Right ventricle myocardium superior (tissue), 1 donor: Measurements from ENCODE around the gene C1orf232. TPM values are rescaled to one million over a fixed set of nuclear protein-coding genes. Genes with fewer than 3 reads are reported as not detected.
A peak's percentile ranks its signal among the peaks of the same experiment; 100 is the strongest.

Experiments
- ATAC-seq: fragments of 200-7000 bp; cut with Tn5 transposase; one replicate; pipeline ENCODE4 v1.9.1; 2020; ENCODE audit warnings: mild to moderate bottlenecking; ENCODE audit not compliant: poor library complexity
- DNase-seq: peaks from one replicate; pipeline ENCODE4 v3.0.0-alpha.2; 2020
- intact Hi-C: fragments of 100-400 bp; cut with DNase I; formaldehyde crosslinking; loops from one replicate; pipeline ENCODE4 v1.11.2; 2022
- total RNA-seq: library from RNA; stranded (reverse); fragmentation: NEBNext Ultra II Directional; extraction: Animal tissue kit (Norgen Biotek cat#: 25700); gene quantifications from one replicate; pipeline ENCODE4 v1.2.1, GENCODE V29; 2021
- donor health status: DM: no; HTN: yes; CAD: no; lungs with severe emphysema.

Gene C1orf232
- total RNA-seq, 1 donor from 2014 or later: not detected

DNA sequence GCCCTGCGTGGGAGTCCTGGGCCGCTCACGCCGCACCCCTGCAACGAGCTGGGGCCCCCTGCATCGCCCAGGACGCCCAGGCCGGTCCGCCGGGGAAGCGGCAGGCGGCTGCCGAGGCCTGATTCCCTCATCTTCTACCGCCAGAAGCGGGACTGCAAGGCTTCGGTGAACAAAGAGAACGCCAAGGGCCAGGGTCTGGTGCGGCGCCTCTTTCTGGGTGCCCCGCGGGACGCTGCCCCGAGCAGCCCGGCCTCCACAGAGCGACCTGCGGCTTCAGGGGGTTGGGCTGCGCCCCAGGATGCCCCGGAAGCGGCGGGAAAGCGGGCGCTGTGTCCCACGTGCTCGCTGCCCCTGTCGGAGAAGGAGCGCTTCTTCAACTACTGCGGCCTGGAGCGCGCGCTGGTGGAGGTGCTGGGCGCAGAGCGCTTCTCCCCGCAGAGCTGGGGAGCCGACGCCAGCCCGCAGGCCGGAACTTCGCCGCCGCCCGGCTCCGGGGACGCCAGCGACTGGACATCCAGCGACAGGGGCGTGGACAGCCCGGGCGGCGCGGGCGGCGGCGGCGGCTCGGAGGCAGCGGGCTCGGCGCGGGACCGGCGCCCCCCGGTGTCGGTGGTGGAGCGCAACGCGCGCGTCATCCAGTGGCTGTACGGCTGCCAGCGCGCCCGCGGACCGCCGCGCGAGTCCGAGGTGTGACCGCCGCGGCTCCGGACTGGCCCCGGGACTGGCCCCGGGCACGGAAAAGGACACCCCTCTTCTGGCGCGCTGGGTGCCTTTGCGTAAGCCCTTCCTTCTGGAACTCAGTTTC is 7.1 kb downstream of the C1orf232 start:
- DNase-seq: peak; percentile 82
- peak; percentile 74 for ATAC-seq
- intact Hi-C loops: loop anchor here (5.0 kb wide), 1 partner anchor 124 kb away; no protein-coding TSS in a partner anchor

DNA sequence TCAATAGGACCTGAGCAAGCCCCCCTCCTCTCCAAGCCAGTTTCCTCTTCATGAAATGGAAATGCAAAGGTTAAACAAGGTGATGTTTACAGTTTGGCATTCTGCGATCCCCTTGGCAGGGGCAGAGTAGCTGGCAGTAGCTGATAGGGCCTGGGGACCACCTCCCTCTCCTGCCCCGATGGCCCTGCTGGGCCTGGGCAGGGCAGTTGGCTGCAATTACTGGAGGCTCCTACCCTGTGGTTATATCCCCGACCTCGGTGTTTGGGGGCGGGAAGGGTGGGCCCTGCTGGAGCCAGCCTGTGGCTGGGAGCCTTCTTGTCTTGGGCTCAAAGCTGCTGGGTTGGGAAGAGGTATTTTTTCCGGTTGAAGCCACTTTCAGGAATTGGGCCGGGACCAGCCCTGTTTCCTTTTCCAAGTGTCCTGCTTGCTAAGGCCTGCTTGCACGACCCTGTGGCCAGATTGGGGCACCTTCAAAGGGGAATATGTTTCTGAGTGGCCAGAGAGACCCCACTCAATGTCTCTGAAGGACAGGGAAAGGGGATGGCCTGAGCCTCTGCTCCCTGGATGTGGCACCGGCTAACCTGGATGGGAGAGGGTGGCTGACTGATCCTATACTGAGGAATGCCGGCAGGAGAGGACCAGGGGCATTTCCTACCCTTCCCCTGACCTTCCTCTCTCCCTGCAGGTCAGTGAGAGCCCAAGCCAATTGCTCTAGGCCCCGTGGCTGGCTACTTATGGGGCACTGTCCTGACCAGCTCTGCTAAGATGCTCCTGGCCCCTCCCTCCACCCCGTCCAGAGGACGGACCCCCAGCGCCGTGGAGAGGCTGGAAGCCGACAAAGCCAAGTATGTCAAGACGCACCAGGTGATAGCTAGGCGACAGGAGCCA is 8.0 kb downstream of the C1orf232 start:
- ATAC-seq: peak; percentile 6
- DNase-seq: no peak
- intact Hi-C loops: loop anchor here (5.0 kb wide), 1 partner anchor 123 kb away; no protein-coding TSS in a partner anchor

DNA sequence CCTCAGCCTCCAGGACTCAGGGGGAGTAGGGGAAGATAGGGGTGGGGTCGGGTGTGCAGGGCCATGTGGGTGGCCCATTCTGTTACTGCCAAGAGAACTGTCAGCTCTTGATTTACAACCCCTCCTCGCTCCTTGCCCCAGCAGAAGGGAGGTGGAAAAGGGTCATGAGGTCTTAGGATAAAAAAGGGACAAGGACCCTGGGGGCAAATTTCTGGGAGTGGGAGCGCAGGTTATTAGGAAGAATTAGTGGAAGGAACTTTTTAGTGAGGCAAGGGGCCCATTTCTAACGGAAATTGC is 9.1 kb downstream of the C1orf232 start:
- ATAC-seq: no peak

DNA sequence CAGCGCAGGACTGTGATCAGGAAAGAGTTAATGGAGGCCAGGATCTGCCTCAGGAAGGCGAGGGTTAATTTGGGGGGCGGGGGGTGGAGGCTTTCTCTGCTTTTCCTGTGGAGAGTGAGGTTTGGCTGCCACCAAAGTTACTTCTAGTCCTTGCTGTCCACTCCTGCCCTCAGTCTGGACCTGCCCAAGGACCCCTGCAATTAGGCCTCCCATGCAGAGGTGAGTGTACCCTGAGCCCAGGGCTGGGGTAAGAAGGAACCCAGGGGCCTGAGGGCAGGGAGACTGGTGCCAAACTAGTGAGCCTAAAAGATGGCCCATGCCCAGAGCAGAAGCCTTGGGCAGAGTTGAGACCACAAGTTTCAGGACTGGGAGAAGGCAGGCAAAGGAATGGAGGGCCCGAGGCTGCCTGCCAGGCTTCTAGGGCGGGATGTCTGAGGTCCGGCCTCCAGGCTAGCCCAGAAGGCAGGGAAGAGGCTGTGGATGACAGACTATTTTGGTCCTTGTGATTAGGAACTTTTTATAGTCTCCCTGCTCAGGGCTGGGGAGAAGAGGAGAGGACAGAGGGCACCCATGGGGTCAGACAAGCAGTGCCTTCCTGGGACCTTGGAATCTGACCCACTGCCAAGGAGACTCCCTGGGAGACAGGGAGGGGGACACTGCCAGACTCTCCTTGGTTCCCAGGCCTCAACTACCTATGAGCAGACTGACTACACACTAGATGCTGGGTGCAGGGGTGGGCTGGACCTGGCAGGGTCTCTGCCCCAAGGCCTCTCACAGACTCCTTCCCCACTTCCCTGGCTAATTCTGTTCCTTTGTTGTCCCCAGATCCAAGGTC is 9.6 kb downstream of the C1orf232 start, which contains the start of gene FAM110D:
TSS of gene FAM110D (plus strand) at position 172 of the 835 bp plus-strand sequence. CDS start 2,213 bp downstream, outside the sequence.
- no peak for DNase-seq
- peak; percentile 71 for ATAC-seq
- intact Hi-C loops: loop anchor here (5.0 kb wide), 1 partner anchor 47 kb away; the partner anchor contains the start of gene PDIK1L

More for the DNA sequence above, 9.1 kb downstream of the C1orf232 start:
- DNase-seq: no peak
- intact Hi-C loops: loop anchor here (5.0 kb wide), 2 partner anchors 47 to 122 kb away; partner anchors contain the start of gene PDIK1L

DNA sequence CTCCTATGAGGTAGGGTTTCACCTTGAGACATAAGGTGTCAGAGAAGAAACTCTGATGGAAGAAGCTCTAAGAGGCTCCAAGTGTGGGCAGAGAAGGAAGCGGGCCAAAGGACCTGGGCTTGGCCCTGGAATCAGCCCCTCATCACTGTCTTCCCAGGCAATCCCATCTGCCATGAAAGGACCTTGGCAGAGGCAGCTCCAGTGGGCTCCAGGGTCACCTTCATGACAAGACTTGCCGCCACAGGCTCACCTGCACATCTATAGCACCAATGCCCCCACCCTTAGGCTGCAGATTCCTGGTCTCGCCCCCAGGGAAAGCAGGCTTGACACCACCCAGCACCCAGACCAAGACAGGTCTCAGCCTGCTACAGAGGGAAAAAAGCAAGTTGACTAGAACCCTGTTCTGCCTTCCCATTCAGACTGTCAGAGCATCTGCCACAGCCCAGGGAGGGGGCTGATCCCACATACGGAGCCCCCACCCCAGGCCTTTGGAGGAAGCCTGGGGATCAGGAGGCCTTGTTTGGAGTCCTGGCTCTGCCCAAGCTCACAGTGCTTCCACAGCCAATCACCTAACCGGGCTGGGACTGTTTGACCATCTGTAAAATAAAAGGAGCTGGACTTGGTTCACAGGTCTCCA is 10.4 kb downstream of the C1orf232 start:
- ATAC-seq: no peak

DNA sequence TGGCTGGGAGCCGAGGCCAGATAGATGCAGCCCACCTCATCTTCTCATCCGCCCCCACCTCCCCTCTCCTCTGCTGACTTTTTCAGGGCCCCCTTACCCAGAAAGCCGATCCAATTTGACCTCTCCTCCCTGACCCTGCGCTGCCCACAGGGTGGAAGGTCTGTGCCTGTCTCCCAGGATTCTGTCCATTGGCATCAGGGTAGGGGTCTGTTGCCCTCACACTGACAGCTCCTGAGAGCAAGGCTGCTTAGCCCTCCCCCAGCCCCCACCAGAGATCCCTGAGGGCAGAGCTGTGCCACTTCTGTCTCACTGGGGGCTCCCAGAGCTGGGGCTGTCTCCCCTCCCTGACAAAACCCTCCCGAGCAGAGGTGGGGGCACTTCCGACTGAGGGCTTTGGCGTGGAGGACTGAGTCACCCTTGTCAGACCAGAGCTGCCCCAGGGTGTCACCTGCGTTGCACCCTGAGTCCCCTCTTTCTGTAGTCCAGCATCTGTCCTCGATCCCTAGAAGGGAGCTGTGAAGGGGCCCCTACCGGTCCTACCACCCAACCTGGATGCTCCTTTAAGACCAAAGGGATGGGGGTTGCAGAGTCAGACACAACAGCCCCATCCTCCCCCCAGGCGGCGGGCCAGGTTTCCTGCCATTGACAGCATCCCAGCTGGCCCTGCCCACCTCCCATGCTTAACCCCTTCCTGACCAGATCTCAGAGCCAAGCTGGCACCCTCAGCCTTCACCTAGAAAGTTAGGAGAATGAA is 12.3 kb downstream of the C1orf232 start:
- intact Hi-C loops: loop anchor here (5.0 kb wide), 1 partner anchor 44 kb away; the partner anchor contains the start of gene PDIK1L
- no peak for ATAC-seq
- peak; percentile 80 for DNase-seq

More for the DNA sequence above, 10.4 kb downstream of the C1orf232 start:
- no peak for DNase-seq
- intact Hi-C loops: loop anchor here (5.0 kb wide), 1 partner anchor 46 kb away; the partner anchor contains the start of gene PDIK1L

DNA sequence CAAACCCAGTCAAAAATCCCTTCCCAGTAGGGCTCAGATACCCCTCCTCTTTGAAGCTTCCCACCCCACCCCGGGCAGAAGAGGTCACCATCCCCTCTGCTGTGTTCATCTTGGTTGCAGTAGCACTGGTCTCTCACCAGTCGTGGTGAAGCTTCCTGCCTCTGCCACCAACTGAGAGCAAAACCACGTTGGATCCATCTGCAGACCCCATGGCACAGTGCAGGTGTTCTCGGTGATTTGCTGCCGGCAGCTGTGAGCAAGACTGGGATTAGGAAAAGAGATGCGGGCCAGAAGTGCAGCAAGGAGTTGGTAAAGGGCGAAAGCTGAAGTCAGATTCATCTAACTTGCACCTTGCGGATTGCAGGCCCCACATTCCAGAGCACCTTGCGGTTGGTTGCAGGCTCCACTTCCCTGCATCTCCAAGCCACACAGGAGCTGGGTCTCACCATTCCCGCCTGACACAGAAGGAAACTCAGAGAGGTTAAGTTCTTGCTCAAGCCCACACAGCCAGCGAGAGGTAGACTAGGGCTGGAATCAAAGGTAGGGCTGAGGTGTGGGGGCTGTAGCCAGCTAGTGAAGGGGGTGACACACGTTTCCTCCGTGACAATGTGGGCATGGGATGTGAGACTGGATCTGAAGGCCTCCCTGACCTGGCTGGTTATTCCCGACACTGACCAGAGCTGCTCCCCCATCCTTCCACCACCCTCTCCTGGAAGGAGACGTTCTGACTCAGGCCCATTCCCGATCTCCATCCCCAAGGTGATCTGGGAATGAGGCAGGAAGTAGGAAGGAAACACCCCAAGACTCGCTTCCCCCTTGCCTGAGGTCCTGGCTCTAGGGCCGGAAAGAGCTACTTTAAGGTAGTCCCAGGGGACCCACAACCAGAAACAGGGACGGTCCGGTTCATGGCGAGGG is 13.1 kb downstream of the C1orf232 start:
- no peak for ATAC-seq
- intact Hi-C loops: loop anchor here (5.0 kb wide), 1 partner anchor 43 kb away; the partner anchor contains the start of gene PDIK1L
- DNase-seq: no peak

DNA sequence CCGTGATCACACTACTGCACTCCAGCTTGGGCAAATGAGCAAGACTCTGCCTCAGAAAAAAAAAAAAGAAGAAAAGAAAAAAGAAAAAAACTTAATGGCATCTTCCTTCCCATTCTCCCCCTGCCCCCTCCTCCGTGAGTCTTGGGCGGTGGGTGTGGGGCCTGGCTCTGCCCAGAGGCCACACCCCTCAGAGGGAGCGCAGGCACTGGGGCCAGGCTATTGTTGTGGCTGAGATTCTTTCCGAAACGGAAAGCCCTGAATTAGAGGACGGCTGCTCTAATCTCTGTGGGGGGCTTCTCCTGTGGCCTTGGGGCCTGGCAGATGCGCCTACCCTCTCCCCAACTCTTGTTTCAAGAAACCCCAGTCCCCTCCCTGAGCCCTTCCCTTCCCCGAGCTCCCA is 14.0 kb downstream of the C1orf232 start:
- intact Hi-C loops: loop anchor here (5.0 kb wide), 1 partner anchor 42 kb away; the partner anchor contains the start of gene PDIK1L
- ATAC-seq: no peak
- DNase-seq: no peak

DNA sequence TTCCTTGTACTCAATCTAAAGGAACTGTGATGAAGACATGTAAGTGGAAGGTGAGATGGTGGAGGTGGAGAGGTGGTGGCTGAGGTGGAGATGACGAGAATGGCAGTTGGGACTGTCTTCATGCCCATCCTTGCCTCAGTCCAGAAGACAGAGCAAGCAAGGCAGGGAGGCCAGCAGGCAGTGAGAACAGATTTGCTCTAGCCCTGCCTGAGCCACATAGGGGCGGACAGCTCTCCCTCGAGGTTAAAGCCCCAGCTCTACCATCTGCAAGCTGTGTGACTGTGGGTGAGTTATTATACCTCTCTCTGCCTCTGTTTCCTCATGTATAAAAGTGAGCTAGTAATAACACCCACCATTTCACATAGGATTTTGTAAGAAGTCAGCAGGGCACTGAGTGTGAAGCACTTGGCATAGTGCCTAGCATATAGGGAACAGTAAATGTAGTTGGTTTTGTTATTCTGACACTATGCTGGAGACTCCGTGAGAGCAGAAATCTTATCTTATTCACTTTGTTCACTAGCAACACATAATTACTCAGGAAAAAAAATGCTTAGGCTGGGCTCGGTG is 14.7 kb downstream of the C1orf232 start:
- intact Hi-C loops: no loop called here
- ATAC-seq (no peak), DNase-seq (no peak)

DNA sequence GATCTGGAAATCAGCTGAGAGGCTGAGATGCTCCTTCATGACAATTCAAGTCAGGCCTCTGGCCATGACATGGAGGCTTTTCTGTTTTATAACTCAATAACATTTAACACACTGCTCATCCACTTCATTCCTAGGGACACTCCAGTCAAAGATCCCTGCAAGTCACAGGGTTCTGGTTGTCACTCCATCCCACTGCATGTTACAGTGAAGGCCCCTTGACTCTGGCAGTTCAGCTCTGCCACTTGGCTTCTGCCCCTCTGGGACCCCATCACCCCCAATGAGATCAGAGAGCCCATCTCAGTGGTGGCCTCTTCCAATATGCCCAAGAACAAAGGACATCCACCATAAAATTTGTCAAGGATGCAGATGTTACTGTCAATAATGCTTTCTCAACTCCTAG is 19.9 kb downstream of the C1orf232 start:
- ATAC-seq (no peak), DNase-seq (no peak)
- intact Hi-C loops: loop anchor here (5.0 kb wide), 1 partner anchor 112 kb away; no protein-coding TSS in a partner anchor

DNA sequence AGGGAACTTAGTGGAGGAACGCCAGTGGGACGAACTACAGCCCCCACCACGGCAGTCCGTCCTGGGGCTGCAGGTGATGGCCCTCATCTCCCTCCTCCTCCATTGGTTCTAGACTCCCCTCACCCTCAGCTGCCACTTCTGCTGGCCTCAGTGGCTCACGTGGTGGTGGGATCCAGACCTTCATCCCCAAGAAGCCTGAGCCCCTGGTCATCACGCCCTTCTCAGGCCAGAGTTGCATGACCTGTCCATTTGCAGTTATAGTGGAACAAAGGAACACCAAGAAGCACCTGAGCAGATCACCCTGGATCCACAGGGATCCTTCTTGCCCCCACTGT is 22.8 kb downstream of the C1orf232 start:
- no peak for ATAC-seq
- intact Hi-C loops: loop anchor here (2.0 to 5.0 kb wide), 2 partner anchors 41 to 109 kb away; no protein-coding TSS in a partner anchor
- DNase-seq: no peak

DNA sequence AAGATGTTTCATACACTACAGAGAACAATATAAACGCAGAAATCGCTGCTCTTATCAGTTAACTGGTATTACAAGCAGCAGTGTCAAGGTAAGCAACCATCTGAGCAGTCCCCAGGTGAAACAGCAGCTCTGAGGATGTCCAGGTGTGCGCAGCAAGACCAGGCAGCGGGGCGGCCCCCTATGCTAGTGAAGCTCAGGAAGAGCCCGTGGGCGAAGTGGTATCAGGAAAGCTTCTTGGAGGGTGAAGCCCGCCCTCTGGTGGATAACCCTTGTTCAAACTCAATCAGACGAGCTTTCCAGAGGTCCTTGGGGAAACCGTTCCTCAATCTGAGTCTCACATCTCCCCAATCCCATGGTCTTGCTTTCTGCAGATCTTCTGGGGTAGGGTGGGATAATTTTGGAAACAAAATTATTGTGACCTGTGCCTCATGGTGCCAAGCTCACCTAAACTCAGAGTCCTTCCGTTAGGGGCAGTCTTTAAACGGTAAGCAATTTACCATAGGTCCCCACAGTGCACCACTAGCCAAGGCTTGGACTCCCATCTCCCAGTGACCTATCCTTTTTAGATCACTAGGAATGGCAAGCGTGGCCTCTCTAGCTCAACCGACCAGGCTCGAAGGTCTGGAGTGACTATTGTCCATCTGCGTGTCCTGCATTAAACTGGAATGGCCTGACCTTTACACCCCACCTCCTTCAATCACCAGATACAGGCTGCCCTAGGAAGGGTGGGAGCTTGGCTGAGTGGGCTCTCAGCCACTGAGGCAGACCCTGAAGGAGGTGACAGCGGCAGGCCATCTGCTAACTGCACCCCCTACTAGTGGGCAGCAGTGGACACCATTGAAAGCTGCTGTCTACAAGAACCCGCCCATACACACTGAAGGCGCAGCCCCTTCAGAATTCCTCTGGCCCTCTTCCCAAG is 23.5 kb downstream of the C1orf232 start:
- intact Hi-C loops: loop anchor here (2.0 to 5.0 kb wide), 2 partner anchors 40 to 108 kb away; no protein-coding TSS in a partner anchor
- peak; percentile 72 for DNase-seq
- ATAC-seq: peak; percentile 96

DNA sequence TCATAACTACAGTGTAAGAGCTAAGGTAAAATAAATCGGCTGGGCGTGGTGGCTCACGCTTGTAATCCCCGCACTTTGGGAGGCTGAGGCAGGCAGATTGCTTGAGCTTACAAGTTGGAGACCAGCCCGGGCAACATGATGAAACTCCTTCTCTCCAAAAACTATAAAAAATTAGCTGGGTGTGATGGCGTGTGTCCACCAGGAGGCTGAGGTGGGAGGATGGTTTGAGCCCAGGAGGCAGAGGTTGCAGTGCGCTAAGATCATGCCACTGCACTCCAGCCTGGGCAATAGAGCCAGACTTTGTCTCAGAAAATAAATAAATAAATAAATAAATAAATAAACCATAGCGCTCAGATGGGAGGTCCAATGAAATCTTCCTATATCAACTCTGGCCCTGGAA is 26.6 kb downstream of the C1orf232 start:
- intact Hi-C loops: no loop called here
- ATAC-seq (no peak), DNase-seq (no peak)

DNA sequence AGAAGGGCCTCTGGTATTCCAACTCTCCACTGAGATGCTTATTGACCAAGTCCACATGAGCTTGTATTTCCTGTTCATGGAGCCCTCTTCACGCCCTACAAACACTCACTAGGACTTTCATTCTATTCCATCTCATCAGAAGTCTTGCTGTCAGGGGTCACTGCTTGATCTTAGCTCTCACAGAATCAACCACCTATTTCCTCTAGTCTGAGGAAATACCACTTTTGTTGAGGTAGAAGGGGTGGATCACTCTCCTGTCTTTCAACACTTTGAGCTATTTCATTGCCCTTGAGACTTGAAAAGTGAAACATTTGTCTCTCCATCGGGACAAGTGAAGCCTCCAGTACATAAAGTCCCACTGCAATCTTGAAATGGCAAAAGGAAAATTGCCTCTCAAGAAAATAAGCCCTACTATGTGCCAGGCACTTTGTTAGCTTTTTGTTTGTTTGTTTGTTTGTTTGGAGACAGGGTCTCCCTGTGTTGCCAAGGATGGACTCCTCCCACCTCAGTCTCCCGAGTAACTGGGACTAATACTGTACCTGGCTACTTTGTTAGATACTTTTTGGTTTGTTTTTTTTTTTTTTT is 29.7 kb downstream of the C1orf232 start:
- intact Hi-C loops: no loop called here
- no peak for ATAC-seq
- no peak for DNase-seq
